WTC11 (cell line): ENCODE results near the gene HNRNPR. TPM values are rescaled to one million over a fixed set of nuclear protein-coding genes. Genes with fewer than 3 reads are reported as not detected.

Experiments
- ATAC-seq: fragments of 200-7000 bp; cut with Tn5 transposase; 2 replicates; pipeline ENCODE4 v1.10.0; 2021; ENCODE audit warnings: mild to moderate bottlenecking, moderate library complexity
- CTCF ChIA-PET: fragments of 300-600 bp; sonication (Branson Sonifier 250); formaldehyde crosslinking; loops from one replicate; lab custom pipeline; 2021; ENCODE audit warnings: antibody characterized with exemption; lab: Charles Lee
- POLR2A ChIA-PET: fragments of 350-600 bp; sonication (Branson Sonifier 250); formaldehyde crosslinking; loops from one replicate; lab custom pipeline; 2021; ENCODE audit warnings: antibody characterized with exemption; lab: Charles Lee
- DNase-seq: peaks from one replicate; pipeline ENCODE4 v3.0.0; 2021; ENCODE audit warnings: low spot score
- H3K27ac Mint-ChIP-seq: 2 replicates; pipeline ENCODE4 v1.8.0; 2021; ENCODE audit warnings: mixed read lengths
- H3K27me3 Mint-ChIP-seq: 2 replicates; pipeline ENCODE4 v1.8.0; 2021; ENCODE audit warnings: low read depth, mild to moderate bottlenecking, moderate library complexity, mixed read lengths
- H3K36me3 Mint-ChIP-seq: 2 replicates; pipeline ENCODE4 v1.8.0; 2021; ENCODE audit warnings: mixed read lengths
- H3K4me1 Mint-ChIP-seq: 2 replicates; pipeline ENCODE4 v1.8.0; 2022; ENCODE audit warnings: mixed read lengths
- H3K4me3 Mint-ChIP-seq: 2 replicates; pipeline ENCODE4 v1.8.0; 2021; ENCODE audit warnings: mild to moderate bottlenecking, moderate library complexity, mixed read lengths
- H3K9me3 Mint-ChIP-seq: 2 replicates; pipeline ENCODE4 v1.8.0; 2021; ENCODE audit warnings: mixed read lengths
- CBFB ChIP-seq: sonication (generic); formaldehyde crosslinking; IDR thresholded peaks from 2 replicates; pipeline ENCODE4 v1.8.1; 2022; ENCODE audit warnings: mild to moderate bottlenecking, low read depth, missing genetic modification reagents
- ELF4 ChIP-seq: sonication (generic); formaldehyde crosslinking; IDR thresholded peaks from 2 replicates; pipeline ENCODE4 v1.8.1; 2022; ENCODE audit warnings: low read depth, mild to moderate bottlenecking, moderate library complexity, missing genetic modification reagents
- FOXK1 ChIP-seq: sonication (generic); formaldehyde crosslinking; IDR thresholded peaks from 2 replicates; pipeline ENCODE4 v1.8.0; 2022; ENCODE audit warnings: mild to moderate bottlenecking, moderate library complexity, missing genetic modification reagents
- GTF2I ChIP-seq: fragments of 250-450 bp; sonication (Bioruptor Pico); conservative IDR thresholded peaks from 2 replicates; pipeline ENCODE4 v1.4.0; 2021; ENCODE audit warnings: mild to moderate bottlenecking
- IRF2 ChIP-seq: sonication (generic); formaldehyde crosslinking; IDR thresholded peaks from 2 replicates; pipeline ENCODE4 v1.8.0; 2022; ENCODE audit warnings: low read depth, missing genetic modification reagents, borderline replicate concordance
- MXD4 ChIP-seq: fragments of 250-450 bp; sonication (Bioruptor Pico); IDR thresholded peaks from 2 replicates; pipeline ENCODE4 v1.8.0; 2021; ENCODE audit warnings: mild to moderate bottlenecking, moderate library complexity, borderline replicate concordance
- NFATC4 ChIP-seq: fragments of 250-450 bp; sonication (Bioruptor Pico); IDR thresholded peaks from 2 replicates; pipeline ENCODE4 v1.9.0; 2021; ENCODE audit warnings: mild to moderate bottlenecking
- NR2C2 ChIP-seq: sonication (generic); formaldehyde crosslinking; IDR thresholded peaks from 2 replicates; pipeline ENCODE4 v1.8.0; 2022; ENCODE audit warnings: mild to moderate bottlenecking, missing genetic modification reagents
- PRRX2 ChIP-seq: fragments of 250-450 bp; sonication (Bioruptor Pico); IDR thresholded peaks from 2 replicates; pipeline ENCODE4 v1.8.0; 2021; ENCODE audit warnings: mild to moderate bottlenecking
- SMAD4 ChIP-seq: sonication (generic); formaldehyde crosslinking; IDR thresholded peaks from 2 replicates; pipeline ENCODE4 v1.8.0; 2022; ENCODE audit warnings: mild to moderate bottlenecking, missing genetic modification reagents
- SOX15 ChIP-seq: fragments of 250-450 bp; sonication (Bioruptor Pico); IDR thresholded peaks from 2 replicates; pipeline ENCODE4 v1.9.0; 2021; ENCODE audit warnings: mild to moderate bottlenecking
- TEAD4 ChIP-seq: sonication (generic); formaldehyde crosslinking; IDR thresholded peaks from 2 replicates; pipeline ENCODE4 v1.8.0; 2022; ENCODE audit warnings: mild to moderate bottlenecking, missing genetic modification reagents
- ZNF121 ChIP-seq: sonication (generic); formaldehyde crosslinking; IDR thresholded peaks from 2 replicates; pipeline ENCODE4 v1.8.0; 2023; ENCODE audit warnings: missing genetic modification reagents
- ZNF232 ChIP-seq: sonication (generic); formaldehyde crosslinking; IDR thresholded peaks from 2 replicates; pipeline ENCODE4 v1.8.0; 2022; ENCODE audit warnings: mild to moderate bottlenecking, missing genetic modification reagents
- total RNA-seq: library from RNA; stranded (reverse); gene quantifications from 3 replicates; pipeline ENCODE4 v1.2.3, GENCODE V29; 2021
- TF ChIP-seq, protein P1 (sequence below): fragments of 250-450 bp; sonication (Bioruptor Pico); IDR thresholded peaks from 2 replicates; pipeline ENCODE4 v1.9.0; 2021; ENCODE audit warnings: moderate library complexity, mild to moderate bottlenecking, inconsistent platforms, borderline replicate concordance
- TF ChIP-seq, protein P2 (sequence below): sonication (generic); formaldehyde crosslinking; IDR thresholded peaks from 2 replicates; pipeline ENCODE4 v1.8.0; 2022; ENCODE audit warnings: missing genetic modification reagents
- TF ChIP-seq, protein P3 (sequence below): fragments of 250-450 bp; sonication (Bioruptor Pico); IDR thresholded peaks from 2 replicates; pipeline ENCODE4 v1.8.0; 2021; ENCODE audit warnings: mild to moderate bottlenecking
- TF ChIP-seq, protein P4 (sequence below): sonication (generic); formaldehyde crosslinking; IDR thresholded peaks from 2 replicates; pipeline ENCODE4 v1.8.1; 2022; ENCODE audit warnings: mild to moderate bottlenecking, moderate library complexity, missing genetic modification reagents
- TF ChIP-seq, protein P5 (sequence below): fragments of 250-450 bp; sonication (Bioruptor Pico); IDR thresholded peaks from 2 replicates; pipeline ENCODE4 v1.9.0; 2021; ENCODE audit warnings: mild to moderate bottlenecking, borderline replicate concordance

The HNRNPR gene
- total RNA-seq, 1 experiment from 2014 or later, result 178 TPM

DNA sequence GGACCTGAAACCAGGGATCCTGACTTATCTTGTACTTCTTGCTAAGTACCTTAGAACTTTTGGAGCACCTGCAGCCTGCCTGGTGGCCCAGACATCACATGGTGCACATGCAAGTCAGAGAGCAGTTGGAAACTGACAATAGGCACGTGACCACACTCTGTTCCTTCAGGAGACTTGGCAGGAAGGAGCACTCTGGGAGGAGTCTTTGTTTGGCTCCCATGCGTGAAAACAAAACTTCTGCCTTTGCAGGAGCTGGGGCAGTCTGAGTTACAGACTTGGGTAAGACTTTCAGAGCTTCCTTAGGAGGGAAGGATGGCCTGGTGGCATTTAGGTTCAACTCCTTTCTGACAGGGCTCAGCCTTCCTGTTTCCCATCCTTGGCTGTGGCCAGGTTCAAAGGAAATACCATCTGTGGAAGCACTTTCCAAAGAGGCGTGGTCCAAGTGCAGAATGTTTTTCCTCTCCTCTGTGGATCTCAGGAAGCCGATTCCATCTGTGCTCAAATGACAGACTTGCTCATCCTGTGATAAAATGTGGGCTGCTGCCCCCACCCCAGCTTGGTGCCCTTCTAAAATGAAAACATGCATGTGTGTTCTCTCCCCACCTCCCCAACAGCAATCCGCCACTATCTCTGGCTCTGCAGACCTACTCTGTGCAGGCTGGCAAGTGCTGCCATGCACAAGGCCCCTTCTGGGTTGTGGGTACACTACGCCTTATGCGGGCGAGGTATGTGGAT lies 39.7 kb upstream of the HNRNPR start:
- Mint-ChIP-seq H3K4me3 (no peak overlapping the region), H3K36me3 (no peaks in the 10 kb centered on the region), H3K9me3 (no peaks in the 10 kb centered on the region), H3K27me3 (no peaks in the 10 kb centered on the region; the same call in 1 of the 2 replicates), H3K27ac (no peak overlapping the region), H3K4me1 (no peaks in the 10 kb centered on the region)
- ATAC-seq (no peak), DNase-seq (no peak)
- no peak for TF ChIP-seq PRRX2
- TF ChIP-seq ZNF121 (CRISPR knock-in tag), result no peak
- no peak for TF ChIP-seq NR2C2
- TF ChIP-seq ELF4 (CRISPR knock-in tag), result no peak
- TF ChIP-seq, protein P1, sequence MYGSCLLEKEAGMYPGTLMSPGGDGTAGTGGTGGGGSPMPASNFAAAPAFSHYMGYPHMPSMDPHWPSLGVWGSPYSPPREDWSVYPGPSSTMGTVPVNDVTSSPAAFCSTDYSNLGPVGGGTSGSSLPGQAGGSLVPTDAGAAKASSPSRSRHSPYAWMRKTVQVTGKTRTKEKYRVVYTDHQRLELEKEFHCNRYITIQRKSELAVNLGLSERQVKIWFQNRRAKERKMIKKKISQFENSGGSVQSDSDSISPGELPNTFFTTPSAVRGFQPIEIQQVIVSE (CRISPR knock-in tag), result no peak
- TF ChIP-seq SMAD4 (CRISPR knock-in tag), result no peak
- TF ChIP-seq, protein P2, sequence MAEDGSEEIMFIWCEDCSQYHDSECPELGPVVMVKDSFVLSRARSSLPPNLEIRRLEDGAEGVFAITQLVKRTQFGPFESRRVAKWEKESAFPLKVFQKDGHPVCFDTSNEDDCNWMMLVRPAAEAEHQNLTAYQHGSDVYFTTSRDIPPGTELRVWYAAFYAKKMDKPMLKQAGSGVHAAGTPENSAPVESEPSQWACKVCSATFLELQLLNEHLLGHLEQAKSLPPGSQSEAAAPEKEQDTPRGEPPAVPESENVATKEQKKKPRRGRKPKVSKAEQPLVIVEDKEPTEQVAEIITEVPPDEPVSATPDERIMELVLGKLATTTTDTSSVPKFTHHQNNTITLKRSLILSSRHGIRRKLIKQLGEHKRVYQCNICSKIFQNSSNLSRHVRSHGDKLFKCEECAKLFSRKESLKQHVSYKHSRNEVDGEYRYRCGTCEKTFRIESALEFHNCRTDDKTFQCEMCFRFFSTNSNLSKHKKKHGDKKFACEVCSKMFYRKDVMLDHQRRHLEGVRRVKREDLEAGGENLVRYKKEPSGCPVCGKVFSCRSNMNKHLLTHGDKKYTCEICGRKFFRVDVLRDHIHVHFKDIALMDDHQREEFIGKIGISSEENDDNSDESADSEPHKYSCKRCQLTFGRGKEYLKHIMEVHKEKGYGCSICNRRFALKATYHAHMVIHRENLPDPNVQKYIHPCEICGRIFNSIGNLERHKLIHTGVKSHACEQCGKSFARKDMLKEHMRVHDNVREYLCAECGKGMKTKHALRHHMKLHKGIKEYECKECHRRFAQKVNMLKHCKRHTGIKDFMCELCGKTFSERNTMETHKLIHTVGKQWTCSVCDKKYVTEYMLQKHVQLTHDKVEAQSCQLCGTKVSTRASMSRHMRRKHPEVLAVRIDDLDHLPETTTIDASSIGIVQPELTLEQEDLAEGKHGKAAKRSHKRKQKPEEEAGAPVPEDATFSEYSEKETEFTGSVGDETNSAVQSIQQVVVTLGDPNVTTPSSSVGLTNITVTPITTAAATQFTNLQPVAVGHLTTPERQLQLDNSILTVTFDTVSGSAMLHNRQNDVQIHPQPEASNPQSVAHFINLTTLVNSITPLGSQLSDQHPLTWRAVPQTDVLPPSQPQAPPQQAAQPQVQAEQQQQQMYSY (CRISPR knock-in tag), result no peak
- no peak for TF ChIP-seq FOXK1 (CRISPR knock-in tag)
- CTCF ChIA-PET, result no interaction called here
- POLR2A ChIA-PET, result interaction anchor here (0.6 kb wide), 2 partner anchors 46 to 191 kb away, joined by 4 read pairs; no protein-coding TSS in a partner anchor

DNA sequence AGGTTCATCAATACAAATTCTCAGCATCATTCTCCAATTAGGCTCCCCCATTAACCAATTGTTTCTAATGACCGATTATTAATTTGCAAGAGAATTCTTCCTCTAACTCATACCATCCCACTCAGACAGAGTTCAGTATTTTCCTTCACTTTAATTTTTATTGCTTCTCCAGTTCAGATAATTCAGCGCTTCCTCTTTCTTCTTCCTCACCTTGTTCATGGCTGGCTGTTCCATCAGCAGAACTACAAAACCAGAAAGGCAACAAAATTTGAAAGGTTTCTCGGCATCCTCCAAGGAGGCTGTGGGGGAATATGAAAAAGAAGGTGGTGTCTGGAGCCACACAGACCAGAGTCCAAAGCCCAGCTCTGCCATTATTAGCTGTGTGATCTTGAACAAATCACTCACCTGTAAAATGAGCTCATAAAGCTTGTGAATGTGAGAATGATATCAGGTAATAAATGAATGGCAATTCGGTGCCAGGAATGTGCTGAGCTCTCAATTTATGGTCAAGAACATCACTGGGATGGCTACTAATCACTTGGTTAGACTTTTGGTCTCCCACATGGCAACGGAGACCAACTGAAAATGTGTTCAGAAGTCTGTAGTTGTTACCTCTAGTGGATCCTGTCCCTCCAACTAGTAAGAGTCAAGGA lies 37.3 kb upstream of the HNRNPR start:
- no peak for DNase-seq
- H3K27ac Mint-ChIP-seq, result no peak overlapping the region
- H3K9me3 Mint-ChIP-seq, result no peaks in the 10 kb centered on the region
- ATAC-seq, result no peak
- ChIA-PET CTCF (interaction anchor here (1.2 kb wide), 1 partner anchor 23 kb away, joined by 5 read pairs; no protein-coding TSS in a partner anchor), POLR2A (no interaction called here)
- no peaks in the 10 kb centered on the region for H3K4me1 Mint-ChIP-seq
- H3K36me3 Mint-ChIP-seq, result no peaks in the 10 kb centered on the region
- no peaks in the 10 kb centered on the region; the same call in 1 of the 2 replicates for H3K27me3 Mint-ChIP-seq
- no peak overlapping the region for H3K4me3 Mint-ChIP-seq
- TF ChIP-seq, protein P3, sequence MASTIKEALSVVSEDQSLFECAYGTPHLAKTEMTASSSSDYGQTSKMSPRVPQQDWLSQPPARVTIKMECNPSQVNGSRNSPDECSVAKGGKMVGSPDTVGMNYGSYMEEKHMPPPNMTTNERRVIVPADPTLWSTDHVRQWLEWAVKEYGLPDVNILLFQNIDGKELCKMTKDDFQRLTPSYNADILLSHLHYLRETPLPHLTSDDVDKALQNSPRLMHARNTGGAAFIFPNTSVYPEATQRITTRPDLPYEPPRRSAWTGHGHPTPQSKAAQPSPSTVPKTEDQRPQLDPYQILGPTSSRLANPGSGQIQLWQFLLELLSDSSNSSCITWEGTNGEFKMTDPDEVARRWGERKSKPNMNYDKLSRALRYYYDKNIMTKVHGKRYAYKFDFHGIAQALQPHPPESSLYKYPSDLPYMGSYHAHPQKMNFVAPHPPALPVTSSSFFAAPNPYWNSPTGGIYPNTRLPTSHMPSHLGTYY (CRISPR knock-in tag), result no peak
- TF ChIP-seq MXD4 (CRISPR knock-in tag) (no peak), ZNF232 (CRISPR knock-in tag) (no peak), NFATC4 (no peak), TEAD4 (CRISPR knock-in tag) (no peak), CBFB (CRISPR knock-in tag) (no peak), PRRX2 (no peak), IRF2 (no peak), SOX15 (CRISPR knock-in tag) (no peak), GTF2I (CRISPR knock-in tag) (no peak)
- TF ChIP-seq, protein P4, sequence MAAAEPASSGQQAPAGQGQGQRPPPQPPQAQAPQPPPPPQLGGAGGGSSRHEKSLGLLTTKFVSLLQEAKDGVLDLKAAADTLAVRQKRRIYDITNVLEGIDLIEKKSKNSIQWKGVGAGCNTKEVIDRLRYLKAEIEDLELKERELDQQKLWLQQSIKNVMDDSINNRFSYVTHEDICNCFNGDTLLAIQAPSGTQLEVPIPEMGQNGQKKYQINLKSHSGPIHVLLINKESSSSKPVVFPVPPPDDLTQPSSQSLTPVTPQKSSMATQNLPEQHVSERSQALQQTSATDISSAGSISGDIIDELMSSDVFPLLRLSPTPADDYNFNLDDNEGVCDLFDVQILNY, result no peak
- TF ChIP-seq, protein P5, sequence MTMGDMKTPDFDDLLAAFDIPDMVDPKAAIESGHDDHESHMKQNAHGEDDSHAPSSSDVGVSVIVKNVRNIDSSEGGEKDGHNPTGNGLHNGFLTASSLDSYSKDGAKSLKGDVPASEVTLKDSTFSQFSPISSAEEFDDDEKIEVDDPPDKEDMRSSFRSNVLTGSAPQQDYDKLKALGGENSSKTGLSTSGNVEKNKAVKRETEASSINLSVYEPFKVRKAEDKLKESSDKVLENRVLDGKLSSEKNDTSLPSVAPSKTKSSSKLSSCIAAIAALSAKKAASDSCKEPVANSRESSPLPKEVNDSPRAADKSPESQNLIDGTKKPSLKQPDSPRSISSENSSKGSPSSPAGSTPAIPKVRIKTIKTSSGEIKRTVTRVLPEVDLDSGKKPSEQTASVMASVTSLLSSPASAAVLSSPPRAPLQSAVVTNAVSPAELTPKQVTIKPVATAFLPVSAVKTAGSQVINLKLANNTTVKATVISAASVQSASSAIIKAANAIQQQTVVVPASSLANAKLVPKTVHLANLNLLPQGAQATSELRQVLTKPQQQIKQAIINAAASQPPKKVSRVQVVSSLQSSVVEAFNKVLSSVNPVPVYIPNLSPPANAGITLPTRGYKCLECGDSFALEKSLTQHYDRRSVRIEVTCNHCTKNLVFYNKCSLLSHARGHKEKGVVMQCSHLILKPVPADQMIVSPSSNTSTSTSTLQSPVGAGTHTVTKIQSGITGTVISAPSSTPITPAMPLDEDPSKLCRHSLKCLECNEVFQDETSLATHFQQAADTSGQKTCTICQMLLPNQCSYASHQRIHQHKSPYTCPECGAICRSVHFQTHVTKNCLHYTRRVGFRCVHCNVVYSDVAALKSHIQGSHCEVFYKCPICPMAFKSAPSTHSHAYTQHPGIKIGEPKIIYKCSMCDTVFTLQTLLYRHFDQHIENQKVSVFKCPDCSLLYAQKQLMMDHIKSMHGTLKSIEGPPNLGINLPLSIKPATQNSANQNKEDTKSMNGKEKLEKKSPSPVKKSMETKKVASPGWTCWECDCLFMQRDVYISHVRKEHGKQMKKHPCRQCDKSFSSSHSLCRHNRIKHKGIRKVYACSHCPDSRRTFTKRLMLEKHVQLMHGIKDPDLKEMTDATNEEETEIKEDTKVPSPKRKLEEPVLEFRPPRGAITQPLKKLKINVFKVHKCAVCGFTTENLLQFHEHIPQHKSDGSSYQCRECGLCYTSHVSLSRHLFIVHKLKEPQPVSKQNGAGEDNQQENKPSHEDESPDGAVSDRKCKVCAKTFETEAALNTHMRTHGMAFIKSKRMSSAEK (CRISPR knock-in tag), result no peak
- TF ChIP-seq, protein P2 (CRISPR knock-in tag), result no peak
